ENCODE data around the gene MARK2.

Gene MARK2

GRCh38 chr11:63847363-63847762, 8.5 kb downstream of the MARK2 start:
- TF ChIP-seq TAF1 (IDR thresholded peaks at IDR 0.05; ENCODE audit: borderline replicate concordance, insufficient read depth, low read length) (no peak), REST (IDR thresholded peaks at IDR 0.05; ENCODE audit: insufficient read depth in 1 of 2, low read depth in 2 of 2, low read length in 2 of 2) (no peak), FOXP2 (optimal IDR thresholded peaks at IDR 0.05; ENCODE audit: borderline replicate concordance, extremely low read depth, extremely low read length, insufficient read depth) (no peak)

DNA sequence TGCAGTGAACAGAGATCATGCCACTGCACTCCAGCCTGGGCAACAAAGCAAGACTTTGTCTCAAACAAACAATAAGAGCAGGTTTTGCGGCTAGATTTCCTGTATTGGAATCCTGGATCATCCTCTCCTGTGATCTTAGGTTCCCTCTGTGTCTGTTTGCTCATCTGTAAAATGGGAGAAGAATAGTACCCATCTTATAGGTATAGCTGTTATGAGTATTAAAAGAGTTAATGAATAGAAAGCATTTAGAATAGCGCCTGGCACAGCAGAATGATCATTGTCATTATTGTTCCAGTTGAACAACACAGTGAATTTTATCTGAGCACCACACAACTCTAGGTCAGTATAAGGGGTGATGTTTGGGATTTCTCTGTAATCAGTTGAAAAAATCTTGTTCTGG, 10.8 kb downstream of the MARK2 start:
- no peak for TF ChIP-seq REST (IDR thresholded peaks at IDR 0.05; ENCODE audit: insufficient read depth in 1 of 2, low read depth in 2 of 2, low read length in 2 of 2)
- no peak for TF ChIP-seq FOXP2 (optimal IDR thresholded peaks at IDR 0.05; ENCODE audit: borderline replicate concordance, extremely low read depth, extremely low read length, insufficient read depth)
- TF ChIP-seq TAF1 (IDR thresholded peaks at IDR 0.05; ENCODE audit: borderline replicate concordance, insufficient read depth, low read length) = no peak
- TF ChIP-seq POLR2AphosphoS5 (IDR thresholded peaks at IDR 0.05; ENCODE audit: low read depth, low read length) = no peak
- no peak for TF ChIP-seq SIN3A (IDR thresholded peaks at IDR 0.05; ENCODE audit: borderline replicate concordance, insufficient read depth, low read length)

DNA sequence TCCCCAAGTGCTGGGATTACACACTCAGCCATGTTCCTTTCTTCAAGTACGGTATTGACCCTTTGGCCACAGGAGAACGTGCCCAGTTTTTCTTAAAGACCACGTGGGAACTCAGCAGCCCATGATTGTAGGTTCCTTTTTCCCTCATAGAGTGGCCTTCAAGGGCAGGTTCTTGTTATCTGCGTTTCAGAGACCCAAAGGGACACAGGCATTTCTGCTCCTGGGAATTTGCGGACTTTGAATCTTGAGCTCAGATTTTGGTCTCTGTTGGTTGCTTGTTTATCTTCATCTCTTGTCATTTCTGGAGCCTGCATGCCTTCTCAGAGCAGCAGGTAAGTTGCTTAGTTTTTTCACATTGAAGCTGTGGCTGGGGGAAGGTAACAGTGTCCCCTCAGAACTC, 12.0 kb downstream of the MARK2 start:
- TF ChIP-seq POLR2AphosphoS5 (IDR thresholded peaks at IDR 0.05; ENCODE audit: low read depth, low read length) (no peak), SIN3A (IDR thresholded peaks at IDR 0.05; ENCODE audit: borderline replicate concordance, insufficient read depth, low read length) (no peak), REST (IDR thresholded peaks at IDR 0.05; ENCODE audit: insufficient read depth in 1 of 2, low read depth in 2 of 2, low read length in 2 of 2) (no peak), TAF1 (IDR thresholded peaks at IDR 0.05; ENCODE audit: borderline replicate concordance, insufficient read depth, low read length) (no peak), FOXP2 (optimal IDR thresholded peaks at IDR 0.05; ENCODE audit: borderline replicate concordance, extremely low read depth, extremely low read length, insufficient read depth) (no peak)

- TF ChIP-seq FOXP2 (optimal IDR thresholded peaks at IDR 0.05; ENCODE audit: borderline replicate concordance, extremely low read depth, extremely low read length, insufficient read depth) = no peak
- no peak for TF ChIP-seq POLR2AphosphoS5 (IDR thresholded peaks at IDR 0.05; ENCODE audit: low read depth, low read length)
- TF ChIP-seq SIN3A (IDR thresholded peaks at IDR 0.05; ENCODE audit: borderline replicate concordance, insufficient read depth, low read length) = no peak
- no peak for TF ChIP-seq TAF1 (IDR thresholded peaks at IDR 0.05; ENCODE audit: borderline replicate concordance, insufficient read depth, low read length)
- no peak for TF ChIP-seq REST (IDR thresholded peaks at IDR 0.05; ENCODE audit: insufficient read depth in 1 of 2, low read depth in 2 of 2, low read length in 2 of 2)
Measured at GRCh38 chr11:63851364-63851763, 12.5 kb downstream of the MARK2 start.

DNA sequence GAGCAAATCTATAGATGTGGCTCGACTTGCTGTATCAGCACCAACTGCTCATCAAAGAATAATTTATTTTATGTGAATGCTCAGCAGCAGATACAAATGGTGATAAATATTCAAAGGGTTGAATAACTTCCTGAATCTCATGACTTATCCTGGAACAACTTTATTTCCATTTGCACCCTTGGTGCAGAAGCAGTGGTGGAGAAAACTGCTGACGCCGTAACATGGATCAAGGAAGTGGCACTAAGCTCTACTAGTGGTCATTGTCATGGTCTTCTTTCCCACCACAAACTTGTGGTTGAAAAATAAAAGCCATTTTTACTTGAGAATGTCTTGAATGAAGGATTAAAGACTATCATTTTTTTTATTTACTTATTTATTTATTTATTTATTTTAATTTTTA, 14.6 kb downstream of the MARK2 start:
- TF ChIP-seq REST (IDR thresholded peaks at IDR 0.05; ENCODE audit: insufficient read depth in 1 of 2, low read depth in 2 of 2, low read length in 2 of 2) (no peak), TAF1 (IDR thresholded peaks at IDR 0.05; ENCODE audit: borderline replicate concordance, insufficient read depth, low read length) (no peak), POLR2AphosphoS5 (IDR thresholded peaks at IDR 0.05; ENCODE audit: low read depth, low read length) (no peak), SIN3A (IDR thresholded peaks at IDR 0.05; ENCODE audit: borderline replicate concordance, insufficient read depth, low read length) (no peak), FOXP2 (optimal IDR thresholded peaks at IDR 0.05; ENCODE audit: borderline replicate concordance, extremely low read depth, extremely low read length, insufficient read depth) (no peak)
